H1 (cell line): Measurements from ENCODE around the gene NLRC5.

ENCODE experiments used
- CHD2 ChIP-seq: IDR thresholded peaks from 2 replicates; pipeline ENCODE4 v1.6.1; 2012; ENCODE audit warnings: low read length, improper control_type of control experiment
- CTCF ChIP-seq, 3 experiments: IDR thresholded peaks; 1 replicate in 2 of 3; 2 replicates in 1 of 3; pipeline versions ENCODE4 v1.5.1 to v1.6.1; 2011; ENCODE audit warnings: low read length in 3 of 3, mild to moderate bottlenecking in 3 of 3, inconsistent platforms in 2 of 3, low read depth in 1 of 3, moderate library complexity in 1 of 3; ENCODE audit not compliant: insufficient read depth in 1 of 3; ENCODE audit errors: control extremely low read depth in 1 of 3
- E2F6 ChIP-seq: IDR thresholded peaks from 2 replicates; pipeline ENCODE4 v1.6.1; 2012; ENCODE audit warnings: inconsistent platforms
- MAX ChIP-seq: IDR thresholded peaks from 2 replicates; pipeline ENCODE4 v1.6.1; 2012; ENCODE audit warnings: inconsistent platforms
- POLR2A ChIP-seq, 2 experiments: IDR thresholded peaks; 1 replicate in 1 of 2; 2 replicates in 1 of 2; pipeline ENCODE4 v1.6.1; 2011; ENCODE audit warnings: low read depth in 2 of 2, low read length in 2 of 2, mild to moderate bottlenecking in 2 of 2; ENCODE audit errors: control extremely low read depth in 1 of 2
- POLR2AphosphoS5 ChIP-seq: IDR thresholded peaks from 2 replicates; pipeline ENCODE4 v1.6.1; 2011; ENCODE audit warnings: low read depth, low read length
- RXRA ChIP-seq: IDR thresholded peaks from 2 replicates; pipeline ENCODE4 v1.6.1; 2011; ENCODE audit warnings: low read depth, mild to moderate bottlenecking, low read length, moderate library complexity; ENCODE audit not compliant: insufficient read depth
- SAP30 ChIP-seq: fragments of 300-600 bp; sonication (generic); IDR thresholded peaks from 2 replicates; pipeline ENCODE4 v1.7.1; 2012; ENCODE audit warnings: low read length, moderate library complexity, mild to moderate bottlenecking, inconsistent platforms; ENCODE audit not compliant: insufficient read depth, insufficient replicate concordance
- SIN3A ChIP-seq, 2 experiments: IDR thresholded peaks in 1 of 2; conservative IDR thresholded peaks in 1 of 2; 2 replicates each; pipeline ENCODE4 v1.6.1; 2011 to 2012; ENCODE audit warnings: low read length in 2 of 2, improper control_type of control experiment in 1 of 2, low read depth in 1 of 2, mild to moderate bottlenecking in 1 of 2
- SP1 ChIP-seq: IDR thresholded peaks from 2 replicates; pipeline ENCODE4 v1.6.1; 2011; ENCODE audit warnings: low read depth, low read length
- SRF ChIP-seq: IDR thresholded peaks from 2 replicates; pipeline ENCODE4 v1.6.1; 2011; ENCODE audit warnings: mild to moderate bottlenecking, low read depth, low read length, moderate library complexity
- TAF1 ChIP-seq: IDR thresholded peaks from 2 replicates; pipeline ENCODE4 v1.6.1; 2011; ENCODE audit warnings: mild to moderate bottlenecking, low read depth, low read length

GRCh38 chr16:57016301-57016700 lies 26.9 kb downstream of the NLRC5 start:
- TF ChIP-seq SIN3A (conservative IDR thresholded peaks at IDR 0.05 in 1 of 2, IDR thresholded peaks at IDR 0.05 in 1 of 2; ENCODE audit: low read depth in 1 of 2, low read length in 2 of 2) (no peak), TAF1 (no peak), POLR2A (IDR thresholded peaks at IDR 0.05; ENCODE audit: control extremely low read depth in 1 of 2, low read depth in 2 of 2, low read length in 2 of 2) (no peak), RXRA (no peak), CHD2 (no peak), POLR2AphosphoS5 (no peak), E2F6 (no peak), SAP30 (no peak), SP1 (no peak), SRF (no peak), CTCF (IDR thresholded peaks at IDR 0.05; ENCODE audit: control extremely low read depth in 1 of 3, insufficient read depth in 1 of 3, low read depth in 1 of 3, low read length in 3 of 3) (no peak), MAX (no peak)
